Thyroid gland (tissue), 4 donors: Measurements from ENCODE around the gene C6orf118. TPM values are rescaled to one million over a fixed set of nuclear protein-coding genes. Genes with fewer than 3 reads are reported as not detected.

ENCODE experiments used
- DNase-seq, 2 donors: peaks; one replicate each; pipeline ENCODE4 v3.0.0-alpha.2; 2019
- H3K27ac ChIP-seq, 3 donors: fragments of 200-600 bp; sonication (generic); 1 replicate in 2 of 3; 2 replicates in 1 of 3; pipeline ENCODE4 v1.5.1; 2016 to 2019; ENCODE audit warnings: mild to moderate bottlenecking in 1 of 3, moderate library complexity in 1 of 3
- H3K27me3 ChIP-seq: fragments of 200-600 bp; sonication (generic); one replicate; pipeline ENCODE4 v1.5.1; 2019
- H3K36me3 ChIP-seq, 2 donors: fragments of 200-600 bp; sonication (generic); one replicate each; pipeline ENCODE4 v1.5.1; 2016 to 2019
- H3K4me1 ChIP-seq, 2 donors: fragments of 200-600 bp; sonication (generic); one replicate each; pipeline ENCODE4 v1.5.1; 2017 to 2019
- H3K4me3 ChIP-seq, 3 donors: fragments of 200-600 bp; sonication (generic); replicated peaks in 1 of 3; 1 replicate in 2 of 3; 2 replicates in 1 of 3; pipeline ENCODE4 v1.5.1; 2016; ENCODE audit warnings: mild to moderate bottlenecking in 1 of 3
- H3K9me3 ChIP-seq: fragments of 200-600 bp; sonication (generic); one replicate; pipeline ENCODE4 v1.5.1; 2017
- POLR2A ChIP-seq, 2 donors: fragments of 450-650 bp; IDR thresholded peaks; one replicate each; pipeline ENCODE4 v1.6.1; 2017; ENCODE audit warnings: antibody characterized with exemption in 2 of 2, mild to moderate bottlenecking in 2 of 2, moderate library complexity in 1 of 2
- WGBS, 2 donors: methylation state at CpG; one replicate each; pipeline ENCODE4 v1.1.5; 2017; 5-methylcytosine and 5-hydroxymethylcytosine counted together
- intact Hi-C: fragments of 100-400 bp; cut with DNase I; formaldehyde crosslinking; loops from one replicate; pipeline ENCODE4 v1.15.1; 2023
- total RNA-seq, 4 donors: library from RNA; depleted of rRNA; stranded (reverse); fragments of >200 nt; gene quantifications; one replicate each; pipeline ENCODE4 v1.2.3, GENCODE V29; 2016
- TF ChIP-seq, protein P1 (sequence below), 6 experiments: fragments of 200-600 bp in 3 of 6; fragments of 450-650 bp in 3 of 6; sonication (generic) in 3 of 6; IDR thresholded peaks; one replicate each; pipeline ENCODE4 v1.5.1; 2016 to 2019; ENCODE audit warnings: antibody characterized with exemption in 6 of 6, mild to moderate bottlenecking in 2 of 6, inconsistent platforms in 1 of 6, moderate library complexity in 1 of 6

C6orf118 gene
- total RNA-seq, 4 donors from 2014 or later: 0.59 TPM; not detected in 3

DNA sequence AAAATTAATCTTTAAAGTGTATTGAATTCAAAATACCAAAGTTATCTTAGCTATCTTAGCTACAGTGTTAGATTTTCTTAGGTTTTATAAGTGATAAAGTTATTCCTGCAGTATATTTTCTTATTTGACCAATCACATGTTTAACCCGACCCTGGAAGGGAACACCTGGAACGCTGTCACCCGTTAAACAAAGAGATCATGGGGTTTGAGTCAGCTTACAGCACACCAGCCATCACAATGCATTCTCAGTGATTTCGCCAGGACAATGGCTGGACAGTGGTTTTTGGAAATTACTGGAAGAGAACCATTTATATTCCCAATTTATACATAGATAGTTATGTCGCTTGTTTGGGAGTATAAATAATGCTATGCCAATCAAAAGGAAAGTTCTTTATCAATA is 10.5 kb downstream of the C6orf118 start:
- Histone ChIP-seq H3K36me3 (no peaks in the 10 kb centered on the region), H3K27me3 (no peaks in the 10 kb centered on the region), H3K4me1 (no peaks in the 10 kb centered on the region), H3K9me3 (no peaks in the 10 kb centered on the region), H3K4me3 (no peak overlapping the region), H3K27ac (no peak overlapping the region)
- TF ChIP-seq, protein P1, sequence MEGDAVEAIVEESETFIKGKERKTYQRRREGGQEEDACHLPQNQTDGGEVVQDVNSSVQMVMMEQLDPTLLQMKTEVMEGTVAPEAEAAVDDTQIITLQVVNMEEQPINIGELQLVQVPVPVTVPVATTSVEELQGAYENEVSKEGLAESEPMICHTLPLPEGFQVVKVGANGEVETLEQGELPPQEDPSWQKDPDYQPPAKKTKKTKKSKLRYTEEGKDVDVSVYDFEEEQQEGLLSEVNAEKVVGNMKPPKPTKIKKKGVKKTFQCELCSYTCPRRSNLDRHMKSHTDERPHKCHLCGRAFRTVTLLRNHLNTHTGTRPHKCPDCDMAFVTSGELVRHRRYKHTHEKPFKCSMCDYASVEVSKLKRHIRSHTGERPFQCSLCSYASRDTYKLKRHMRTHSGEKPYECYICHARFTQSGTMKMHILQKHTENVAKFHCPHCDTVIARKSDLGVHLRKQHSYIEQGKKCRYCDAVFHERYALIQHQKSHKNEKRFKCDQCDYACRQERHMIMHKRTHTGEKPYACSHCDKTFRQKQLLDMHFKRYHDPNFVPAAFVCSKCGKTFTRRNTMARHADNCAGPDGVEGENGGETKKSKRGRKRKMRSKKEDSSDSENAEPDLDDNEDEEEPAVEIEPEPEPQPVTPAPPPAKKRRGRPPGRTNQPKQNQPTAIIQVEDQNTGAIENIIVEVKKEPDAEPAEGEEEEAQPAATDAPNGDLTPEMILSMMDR (IDR thresholded peaks at IDR 0.05): no peak
- TF ChIP-seq POLR2A (IDR thresholded peaks at IDR 0.05): no peak
- intact Hi-C loops: no loop called here
- 90 to 91% methylated on average over 5 of the region's 5 CpGs for WGBS, 2 donors
- no peak for DNase-seq

DNA sequence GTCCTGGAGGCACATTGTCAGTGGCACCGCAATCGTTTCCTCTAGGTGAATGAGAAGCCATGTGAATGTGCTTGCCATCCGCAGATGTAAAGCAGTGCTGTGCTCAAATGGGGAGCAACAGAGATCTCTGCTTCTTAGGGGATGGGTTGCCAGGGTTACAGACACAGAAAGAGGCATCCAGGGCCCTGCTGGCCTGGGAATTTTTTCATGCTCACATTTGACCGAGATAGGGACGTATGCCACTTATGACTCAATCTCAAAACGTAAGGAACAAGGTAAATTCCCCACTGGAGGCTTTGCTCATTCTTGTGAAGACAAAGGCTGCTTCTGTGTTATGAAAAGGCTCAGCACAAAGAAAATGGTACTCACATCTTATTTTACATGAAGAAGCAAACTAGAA is 11.0 kb downstream of the C6orf118 start:
- H3K27me3 ChIP-seq: no peaks in the 10 kb centered on the region
- intact Hi-C loops: no loop called here
- DNase-seq: no peak
- no peaks in the 10 kb centered on the region for H3K9me3 ChIP-seq
- no peaks in the 10 kb centered on the region for H3K4me1 ChIP-seq
- TF ChIP-seq, protein P1 (IDR thresholded peaks at IDR 0.05): no peak
- TF ChIP-seq POLR2A (IDR thresholded peaks at IDR 0.05): no peak
- H3K27ac ChIP-seq: no peak overlapping the region
- no peak overlapping the region for H3K4me3 ChIP-seq
- WGBS, 2 donors: 89 to 92% methylated on average over 6 of the region's 6 CpGs
- H3K36me3 ChIP-seq: no peaks in the 10 kb centered on the region

DNA sequence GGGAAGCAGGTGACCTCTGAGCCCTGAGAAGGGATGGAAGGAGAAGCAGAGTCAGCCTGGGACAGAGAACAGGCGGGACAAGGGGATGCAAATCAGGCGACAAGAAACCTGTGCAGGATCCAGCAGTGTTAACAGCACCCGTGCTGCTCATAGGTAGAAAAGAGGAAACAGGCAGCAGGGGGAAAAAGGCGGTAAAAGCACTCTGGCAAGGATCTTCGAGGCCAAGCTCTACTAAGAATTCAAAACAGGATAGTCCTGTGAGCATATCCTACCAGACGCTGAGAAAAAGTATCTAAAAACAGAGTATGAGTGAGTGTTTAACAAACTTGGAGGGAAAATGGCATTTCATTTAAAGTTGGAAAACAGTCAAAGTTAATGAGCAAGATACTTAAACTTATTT is 16.7 kb downstream of the C6orf118 start:
- no peak overlapping the region for H3K27ac ChIP-seq
- no peaks in the 10 kb centered on the region for H3K36me3 ChIP-seq
- DNase-seq: no peak
- no peak overlapping the region for H3K4me3 ChIP-seq
- no peak for TF ChIP-seq POLR2A (IDR thresholded peaks at IDR 0.05)
- TF ChIP-seq, protein P1 (IDR thresholded peaks at IDR 0.05): no peak
- H3K4me1 ChIP-seq: no peaks in the 10 kb centered on the region
- H3K9me3 ChIP-seq: no peaks in the 10 kb centered on the region
- no peaks in the 10 kb centered on the region for H3K27me3 ChIP-seq
- WGBS, 2 donors: 83 to 86% methylated on average over 6 of the region's 6 CpGs
- intact Hi-C loops: no loop called here

DNA sequence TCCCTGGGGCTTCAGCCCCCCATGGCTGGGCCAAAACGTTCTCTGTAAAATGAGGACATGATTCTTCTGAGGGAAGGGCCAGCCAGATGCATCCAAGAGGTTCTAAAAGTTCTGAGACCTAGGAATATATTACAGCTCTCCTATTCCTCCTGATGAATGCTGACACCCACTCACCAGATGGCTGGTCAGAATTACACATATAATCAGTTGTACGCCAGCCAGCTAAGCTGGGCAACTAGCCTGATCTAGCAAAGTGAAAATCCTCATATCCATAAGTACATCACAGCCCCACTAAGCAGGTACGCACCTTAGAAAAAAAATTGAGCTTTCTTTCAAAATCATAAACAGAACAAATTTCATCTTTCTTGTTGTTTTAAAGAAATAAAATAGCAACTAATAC is 34.8 kb downstream of the C6orf118 start:
- H3K4me1 ChIP-seq: no peaks in the 10 kb centered on the region
- H3K36me3 ChIP-seq: no peaks in the 10 kb centered on the region
- no peaks in the 10 kb centered on the region for H3K9me3 ChIP-seq
- no peak overlapping the region for H3K27ac ChIP-seq
- no peak for DNase-seq
- TF ChIP-seq POLR2A (IDR thresholded peaks at IDR 0.05): no peak
- TF ChIP-seq, protein P1 (IDR thresholded peaks at IDR 0.05): no peak
- intact Hi-C loops: no loop called here
- no peaks in the 10 kb centered on the region for H3K27me3 ChIP-seq
- WGBS, 2 donors: 88 to 90% methylated on average over 3 of the region's 3 CpGs
- H3K4me3 ChIP-seq: no peak overlapping the region

DNA sequence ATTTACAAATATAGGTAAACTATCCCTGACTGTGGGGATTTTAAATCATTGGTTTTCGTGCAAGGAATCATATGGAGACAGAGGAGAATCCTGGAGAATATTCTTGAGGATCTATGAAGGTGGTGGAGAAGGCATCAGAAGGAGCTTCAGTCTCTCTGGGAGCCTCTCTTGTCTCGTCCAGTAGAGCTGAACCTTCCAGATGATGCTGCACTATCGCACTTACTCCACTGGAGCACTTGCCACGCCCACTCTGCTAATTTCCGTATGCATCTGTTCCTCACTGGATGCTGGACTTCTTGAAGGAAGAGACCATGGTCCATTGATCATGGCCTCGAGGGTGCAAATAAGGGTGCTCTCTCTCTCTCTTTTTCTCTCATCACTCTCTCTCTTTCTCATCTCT is 36.8 kb downstream of the C6orf118 start:
- Histone ChIP-seq H3K4me1 (no peaks in the 10 kb centered on the region), H3K9me3 (no peaks in the 10 kb centered on the region), H3K36me3 (no peaks in the 10 kb centered on the region), H3K27me3 (no peaks in the 10 kb centered on the region), H3K27ac (no peak overlapping the region), H3K4me3 (no peak overlapping the region)
- TF ChIP-seq, protein P1 (IDR thresholded peaks at IDR 0.05): no peak
- TF ChIP-seq POLR2A (IDR thresholded peaks at IDR 0.05): no peak
- intact Hi-C loops: no loop called here
- no peak for DNase-seq
- 77 to 79% methylated on average over 6 of the region's 6 CpGs for WGBS, 2 donors
